ENCODE data around the gene ELFN1.

ELFN1 gene

DNA sequence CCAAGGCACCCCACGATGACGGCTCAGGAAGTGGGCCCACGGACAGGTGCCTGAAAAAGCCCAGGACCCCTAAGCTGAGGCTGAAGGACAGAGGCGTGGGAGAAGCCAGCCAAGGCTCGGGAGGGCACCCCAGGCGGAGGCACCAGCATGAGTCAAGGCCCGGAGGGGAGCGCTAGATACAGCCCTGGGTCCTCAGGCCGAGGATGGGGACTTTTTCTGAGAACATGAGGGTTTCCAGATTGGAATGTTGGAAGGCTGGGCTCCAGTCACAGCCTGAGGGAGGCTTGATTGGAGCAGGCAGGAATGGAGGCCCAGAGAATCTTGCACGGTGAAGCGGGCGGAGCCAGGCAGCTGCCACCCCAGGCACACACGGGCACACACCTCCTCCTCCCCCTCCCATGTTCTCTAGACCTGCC lies 19.0 kb upstream of the ELFN1 start:
- Histone ChIP-seq H3K4me2 (ENCODE audit: low read length) (no peak overlapping the region), H3K9me3 (ENCODE audit: control insufficient read depth, low read length) (no peaks in the 10 kb centered on the region), H3K4me3 (ENCODE audit: low read depth, low read length) (no peak overlapping the region), H3K4me1 (no peaks in the 10 kb centered on the region), H2AFZ (no peak overlapping the region), H3K36me3 (ENCODE audit: control insufficient read depth, insufficient read depth, low read length) (no peaks in the 10 kb centered on the region), H3K27ac (no peak overlapping the region), H3K27me3 (ENCODE audit: control insufficient read depth, insufficient read depth, low read length) (no peaks in the 10 kb centered on the region), H3K79me2 (no peaks in the 10 kb centered on the region), H3K9ac (no peak overlapping the region)
- TF ChIP-seq, protein P1, sequence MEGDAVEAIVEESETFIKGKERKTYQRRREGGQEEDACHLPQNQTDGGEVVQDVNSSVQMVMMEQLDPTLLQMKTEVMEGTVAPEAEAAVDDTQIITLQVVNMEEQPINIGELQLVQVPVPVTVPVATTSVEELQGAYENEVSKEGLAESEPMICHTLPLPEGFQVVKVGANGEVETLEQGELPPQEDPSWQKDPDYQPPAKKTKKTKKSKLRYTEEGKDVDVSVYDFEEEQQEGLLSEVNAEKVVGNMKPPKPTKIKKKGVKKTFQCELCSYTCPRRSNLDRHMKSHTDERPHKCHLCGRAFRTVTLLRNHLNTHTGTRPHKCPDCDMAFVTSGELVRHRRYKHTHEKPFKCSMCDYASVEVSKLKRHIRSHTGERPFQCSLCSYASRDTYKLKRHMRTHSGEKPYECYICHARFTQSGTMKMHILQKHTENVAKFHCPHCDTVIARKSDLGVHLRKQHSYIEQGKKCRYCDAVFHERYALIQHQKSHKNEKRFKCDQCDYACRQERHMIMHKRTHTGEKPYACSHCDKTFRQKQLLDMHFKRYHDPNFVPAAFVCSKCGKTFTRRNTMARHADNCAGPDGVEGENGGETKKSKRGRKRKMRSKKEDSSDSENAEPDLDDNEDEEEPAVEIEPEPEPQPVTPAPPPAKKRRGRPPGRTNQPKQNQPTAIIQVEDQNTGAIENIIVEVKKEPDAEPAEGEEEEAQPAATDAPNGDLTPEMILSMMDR (IDR thresholded peaks at IDR 0.05), result no peak

DNA sequence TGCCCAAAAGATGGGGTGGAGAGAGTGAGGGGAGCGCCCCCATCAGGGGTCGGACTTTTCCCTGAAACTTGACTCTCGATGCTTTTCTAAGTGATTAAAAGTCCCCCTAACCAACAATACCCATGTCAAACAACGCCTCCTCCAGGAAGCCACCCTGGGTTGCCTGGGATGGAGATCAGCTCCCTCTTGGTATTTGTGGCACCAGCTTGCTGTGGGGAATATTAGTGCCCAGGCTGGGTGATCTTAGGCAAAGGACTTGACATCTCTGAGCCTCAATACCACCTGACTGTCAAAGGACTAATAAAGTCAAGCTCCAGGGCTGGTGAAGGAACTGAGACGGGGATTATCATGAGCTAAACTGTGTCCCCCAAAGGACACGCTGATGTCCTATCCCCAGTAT lies 18.2 kb upstream of the ELFN1 start:
- Histone ChIP-seq H3K27ac (no peak overlapping the region), H3K9me3 (ENCODE audit: control insufficient read depth, low read length) (no peaks in the 10 kb centered on the region), H3K4me2 (ENCODE audit: low read length) (no peak overlapping the region), H3K36me3 (ENCODE audit: control insufficient read depth, insufficient read depth, low read length) (no peaks in the 10 kb centered on the region), H3K27me3 (ENCODE audit: control insufficient read depth, insufficient read depth, low read length) (no peaks in the 10 kb centered on the region), H3K4me1 (no peaks in the 10 kb centered on the region), H3K79me2 (no peaks in the 10 kb centered on the region), H2AFZ (no peak overlapping the region), H3K4me3 (ENCODE audit: low read depth, low read length) (no peak overlapping the region), H3K9ac (no peak overlapping the region)
- TF ChIP-seq, protein P1 (IDR thresholded peaks at IDR 0.05), result no peak

DNA sequence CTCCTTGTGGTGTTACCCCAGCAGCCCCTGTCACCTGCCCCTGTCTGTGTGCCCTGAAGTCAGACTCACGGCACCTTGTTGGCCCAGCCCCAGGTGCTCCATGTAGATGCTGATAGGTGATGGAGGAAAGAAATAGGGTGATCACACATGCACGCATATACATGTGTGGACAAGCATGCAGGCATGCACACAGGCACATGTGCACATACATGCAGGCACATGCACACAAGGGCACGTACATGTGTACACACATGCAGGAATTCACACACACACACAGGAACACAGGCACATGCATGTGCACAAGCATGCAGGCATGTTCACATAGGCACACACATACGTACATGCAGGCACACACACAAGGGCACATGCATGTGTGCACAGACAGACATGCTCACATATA lies 16.6 kb upstream of the ELFN1 start:
- Histone ChIP-seq H3K4me2 (ENCODE audit: low read length) (no peak overlapping the region), H3K9ac (no peak overlapping the region), H3K79me2 (no peaks in the 10 kb centered on the region), H3K27me3 (ENCODE audit: control insufficient read depth, insufficient read depth, low read length) (no peaks in the 10 kb centered on the region), H3K27ac (no peak overlapping the region), H2AFZ (no peak overlapping the region), H3K36me3 (ENCODE audit: control insufficient read depth, insufficient read depth, low read length) (no peaks in the 10 kb centered on the region), H3K9me3 (ENCODE audit: control insufficient read depth, low read length) (no peaks in the 10 kb centered on the region), H3K4me1 (no peaks in the 10 kb centered on the region), H3K4me3 (ENCODE audit: low read depth, low read length) (no peak overlapping the region)
- TF ChIP-seq, protein P1 (IDR thresholded peaks at IDR 0.05), result no peak

DNA sequence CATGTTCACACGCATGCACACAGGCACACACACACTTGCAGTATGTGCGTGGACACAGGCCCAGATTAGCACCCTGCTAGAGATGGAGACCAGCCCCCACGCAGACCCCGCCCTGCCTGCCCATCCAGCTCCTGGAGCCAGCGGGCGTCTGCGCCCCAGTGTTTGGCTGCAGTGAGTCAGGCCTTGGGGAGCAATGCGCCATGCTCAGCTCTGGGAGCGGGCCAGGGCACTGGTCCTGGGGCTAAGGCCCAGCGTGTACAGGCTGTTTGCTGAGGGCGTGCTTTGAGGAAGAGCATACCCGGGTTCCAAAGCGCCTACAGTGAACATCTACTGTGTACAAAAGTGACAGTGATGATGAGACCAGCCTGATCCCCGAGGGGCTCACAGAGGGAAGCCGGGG lies 16.0 kb upstream of the ELFN1 start:
- Histone ChIP-seq H3K79me2 (no peaks in the 10 kb centered on the region), H3K4me2 (ENCODE audit: low read length) (no peak overlapping the region), H3K4me1 (no peaks in the 10 kb centered on the region), H3K27me3 (ENCODE audit: control insufficient read depth, insufficient read depth, low read length) (no peaks in the 10 kb centered on the region), H2AFZ (no peak overlapping the region), H3K9me3 (ENCODE audit: control insufficient read depth, low read length) (no peaks in the 10 kb centered on the region), H3K36me3 (ENCODE audit: control insufficient read depth, insufficient read depth, low read length) (no peaks in the 10 kb centered on the region), H3K4me3 (ENCODE audit: low read depth, low read length) (no peak overlapping the region), H3K27ac (no peak overlapping the region), H3K9ac (no peak overlapping the region)
- TF ChIP-seq, protein P1 (IDR thresholded peaks at IDR 0.05), result no peak

DNA sequence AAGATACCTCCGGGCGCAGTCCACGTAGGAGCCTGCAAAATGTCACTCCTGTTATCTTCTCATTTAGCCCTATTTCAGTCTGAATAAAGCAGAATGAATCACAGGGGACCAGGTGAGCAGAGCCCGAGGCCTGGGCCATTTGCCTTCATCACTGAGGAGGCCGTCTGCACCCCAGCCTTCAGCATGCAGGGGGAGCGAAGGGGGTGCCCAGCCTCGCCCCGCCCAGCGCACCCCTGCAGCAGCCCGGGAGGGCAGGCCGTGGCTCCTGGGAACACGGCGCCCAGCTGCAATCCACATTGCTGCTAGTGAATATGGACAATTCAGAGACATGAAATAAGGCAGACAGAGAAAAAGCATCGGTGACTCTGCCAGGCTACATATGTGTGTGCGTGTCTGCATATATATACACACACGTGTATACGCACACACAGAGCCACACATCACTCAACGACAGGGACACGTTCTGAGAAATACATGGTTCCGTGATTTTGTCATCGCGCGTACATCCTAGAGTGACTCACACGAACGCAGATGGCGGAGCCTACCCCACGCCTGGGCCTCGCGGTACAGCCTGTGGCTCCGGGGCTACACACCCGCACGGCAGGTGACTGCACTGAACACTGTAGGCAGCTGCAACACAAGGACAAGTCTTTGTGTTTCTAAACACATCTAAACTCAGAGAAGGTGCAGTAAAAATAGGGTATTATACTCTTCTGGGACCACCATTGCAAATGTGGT lies 15.2 kb upstream of the ELFN1 start:
- Histone ChIP-seq H3K36me3 (ENCODE audit: control insufficient read depth, insufficient read depth, low read length) (no peaks in the 10 kb centered on the region), H3K4me1 (no peaks in the 10 kb centered on the region), H3K27me3 (ENCODE audit: control insufficient read depth, insufficient read depth, low read length) (no peaks in the 10 kb centered on the region), H2AFZ (no peak overlapping the region), H3K79me2 (no peaks in the 10 kb centered on the region), H3K27ac (no peak overlapping the region), H3K9ac (no peak overlapping the region), H3K4me2 (ENCODE audit: low read length) (no peak overlapping the region), H3K9me3 (ENCODE audit: control insufficient read depth, low read length) (no peaks in the 10 kb centered on the region), H3K4me3 (ENCODE audit: low read depth, low read length) (no peak overlapping the region)
- TF ChIP-seq, protein P1 (IDR thresholded peaks at IDR 0.05), result no peak
